NCI-H82 treated with DMSO at 0.1 percent for 48 hours (cell line): ENCODE measurements around the gene NLRP14.
A peak's percentile ranks its signal among the peaks of the same experiment; 100 is the strongest.

Experiments used
- DNase-seq: peaks from one replicate; lab custom pipeline; 2025; ENCODE audit not compliant: unreplicated experiment; lab: John Stamatoyannopoulos, UW

The NLRP14 gene

GRCh38 chr11:7050191-7050590, 29.9 kb downstream of the NLRP14 start:
- DNase-seq = no peak

GRCh38 chr11:7056828-7057513, 36.7 kb downstream of the NLRP14 start:
- no peak for DNase-seq

- no peak for DNase-seq
Measured at GRCh38 chr11:7057641-7058040, 37.4 kb downstream of the NLRP14 start.

- DNase-seq = no peak
Measured at GRCh38 chr11:7060868-7061267, 40.6 kb downstream of the NLRP14 start.

GRCh38 chr11:7062534-7062933, 42.3 kb downstream of the NLRP14 start:
- DNase-seq = no peak

- no peak for DNase-seq
Measured at GRCh38 chr11:7072401-7073028, 52.2 kb downstream of the NLRP14 start.

GRCh38 chr11:7077101-7077500, 56.8 kb downstream of the NLRP14 start:
- no peak for DNase-seq

GRCh38 chr11:7079545-7080135, 59.4 kb downstream of the NLRP14 start:
- DNase-seq = no peak

GRCh38 chr11:7080900-7081299, 60.6 kb downstream of the NLRP14 start:
- no peak for DNase-seq

GRCh38 chr11:7081441-7081840, 61.2 kb downstream of the NLRP14 start:
- DNase-seq = no peak

- no peak for DNase-seq
Measured at GRCh38 chr11:7088921-7089320, 68.6 kb downstream of the NLRP14 start, which contains the start of gene RBMXL2. TSS of gene RBMXL2 (plus strand) at chr11:7088998. CDS start at chr11:7089121, 123 bp downstream.

- no peak for DNase-seq
Measured at GRCh38 chr11:7089328-7090251, 69.3 kb downstream of the NLRP14 start.

- DNase-seq = peak; percentile 34
Measured at GRCh38 chr11:7098235-7098832, 78.1 kb downstream of the NLRP14 start.

- no peak for DNase-seq
Measured at GRCh38 chr11:7115780-7116179, 95.5 kb downstream of the NLRP14 start.

- DNase-seq = no peak
Measured at GRCh38 chr11:7116370-7116769, 96.1 kb downstream of the NLRP14 start.
